ENCODE measurements around the gene CDK14.

The CDK14 gene

DNA sequence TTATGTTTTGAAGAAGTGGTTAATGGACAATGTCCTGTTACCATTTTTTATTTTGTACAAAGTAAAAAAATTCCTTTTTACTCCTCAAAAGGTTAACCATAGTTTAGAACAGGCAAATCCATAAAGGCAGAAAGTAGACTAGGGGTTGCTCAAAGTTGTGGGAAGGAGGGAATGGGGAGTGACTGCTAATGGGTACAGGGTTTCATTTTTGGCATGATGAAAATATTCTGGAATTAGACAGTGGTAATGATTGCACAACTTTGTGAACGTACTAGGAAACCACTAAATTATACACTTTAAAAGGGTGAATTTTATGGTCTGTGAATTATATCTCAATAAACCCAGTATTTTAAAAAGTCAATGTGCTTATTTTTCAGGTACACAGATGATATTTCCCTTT, 35.4 kb upstream of the CDK14 start:
- H3K4me3 ChIP-seq (ENCODE audit: low read length) = no peak overlapping the region
- no peak overlapping the region for H3K4me2 ChIP-seq (ENCODE audit: low read depth, low read length)
- no peaks in the 10 kb centered on the region for H3K4me1 ChIP-seq (ENCODE audit: low read length)
- H3K27me3 ChIP-seq (replicated peaks; ENCODE audit: insufficient read depth, low read length) = no peaks in the 10 kb centered on the region
- H3F3A ChIP-seq (ENCODE audit: insufficient read depth, low read length) = no peaks in the 10 kb centered on the region
- no peak for DNase-seq
- no peak overlapping the region for H3K27ac ChIP-seq (ENCODE audit: low read length)
- H4K20me1 ChIP-seq (ENCODE audit: insufficient read depth, low read length) = no peaks in the 10 kb centered on the region
- no peaks in the 10 kb centered on the region for H3K9me2 ChIP-seq (replicated peaks; ENCODE audit: insufficient read depth, low read length)
- no peak overlapping the region for H2AFZ ChIP-seq (ENCODE audit: low read length)
- TF ChIP-seq EZH2 (optimal IDR thresholded peaks at IDR 0.05; ENCODE audit: low read depth, low read length) = no peak
- TF ChIP-seq, protein P1, sequence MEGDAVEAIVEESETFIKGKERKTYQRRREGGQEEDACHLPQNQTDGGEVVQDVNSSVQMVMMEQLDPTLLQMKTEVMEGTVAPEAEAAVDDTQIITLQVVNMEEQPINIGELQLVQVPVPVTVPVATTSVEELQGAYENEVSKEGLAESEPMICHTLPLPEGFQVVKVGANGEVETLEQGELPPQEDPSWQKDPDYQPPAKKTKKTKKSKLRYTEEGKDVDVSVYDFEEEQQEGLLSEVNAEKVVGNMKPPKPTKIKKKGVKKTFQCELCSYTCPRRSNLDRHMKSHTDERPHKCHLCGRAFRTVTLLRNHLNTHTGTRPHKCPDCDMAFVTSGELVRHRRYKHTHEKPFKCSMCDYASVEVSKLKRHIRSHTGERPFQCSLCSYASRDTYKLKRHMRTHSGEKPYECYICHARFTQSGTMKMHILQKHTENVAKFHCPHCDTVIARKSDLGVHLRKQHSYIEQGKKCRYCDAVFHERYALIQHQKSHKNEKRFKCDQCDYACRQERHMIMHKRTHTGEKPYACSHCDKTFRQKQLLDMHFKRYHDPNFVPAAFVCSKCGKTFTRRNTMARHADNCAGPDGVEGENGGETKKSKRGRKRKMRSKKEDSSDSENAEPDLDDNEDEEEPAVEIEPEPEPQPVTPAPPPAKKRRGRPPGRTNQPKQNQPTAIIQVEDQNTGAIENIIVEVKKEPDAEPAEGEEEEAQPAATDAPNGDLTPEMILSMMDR (IDR thresholded peaks at IDR 0.05; ENCODE audit: low read length) = no peak
- no peaks in the 10 kb centered on the region for H3K36me3 ChIP-seq (replicated peaks; ENCODE audit: insufficient read depth, low read length)
- no peaks in the 10 kb centered on the region for H3K9me3 ChIP-seq (replicated peaks; ENCODE audit: insufficient read depth, low read length)
- no peak overlapping the region for H3K9ac ChIP-seq (ENCODE audit: low read length)
- H3K79me2 ChIP-seq (ENCODE audit: low read length) = no peaks in the 10 kb centered on the region

DNA sequence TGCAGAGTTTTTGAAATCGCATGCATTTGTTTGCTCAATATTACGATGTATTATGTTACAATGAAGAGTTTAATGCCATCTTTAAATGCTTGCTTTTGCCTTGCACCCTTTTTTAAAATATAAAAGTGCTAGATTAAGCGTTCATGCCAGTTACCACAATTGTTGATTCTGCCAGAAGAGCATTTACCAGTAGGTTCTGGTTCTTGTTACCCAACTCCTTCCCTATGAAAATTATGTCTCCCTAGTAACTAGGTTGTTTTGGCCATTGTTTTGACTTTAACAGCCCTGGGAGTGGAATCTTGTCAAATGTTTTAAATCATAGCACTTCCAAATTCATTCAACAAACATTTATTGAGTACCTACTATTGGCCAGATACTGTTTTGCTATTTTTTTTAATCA, 32.8 kb upstream of the CDK14 start:
- Histone ChIP-seq H2AFZ (ENCODE audit: low read length) (no peak overlapping the region), H4K20me1 (ENCODE audit: insufficient read depth, low read length) (no peaks in the 10 kb centered on the region), H3K4me3 (ENCODE audit: low read length) (no peak overlapping the region), H3K79me2 (ENCODE audit: low read length) (no peaks in the 10 kb centered on the region), H3K4me2 (ENCODE audit: low read depth, low read length) (no peak overlapping the region), H3K4me1 (ENCODE audit: low read length) (no peaks in the 10 kb centered on the region), H3K27ac (ENCODE audit: low read length) (no peak overlapping the region), H3K9me2 (replicated peaks; ENCODE audit: insufficient read depth, low read length) (no peaks in the 10 kb centered on the region), H3K36me3 (replicated peaks; ENCODE audit: insufficient read depth, low read length) (no peaks in the 10 kb centered on the region), H3K27me3 (replicated peaks; ENCODE audit: insufficient read depth, low read length) (no peaks in the 10 kb centered on the region), H3K9me3 (replicated peaks; ENCODE audit: insufficient read depth, low read length) (no peaks in the 10 kb centered on the region), H3F3A (ENCODE audit: insufficient read depth, low read length) (no peaks in the 10 kb centered on the region), H3K9ac (ENCODE audit: low read length) (no peak overlapping the region)
- no peak for TF ChIP-seq EZH2 (optimal IDR thresholded peaks at IDR 0.05; ENCODE audit: low read depth, low read length)
- TF ChIP-seq EZH2phosphoT487 (IDR thresholded peaks at IDR 0.05; ENCODE audit: low read length) = no peak
- TF ChIP-seq, protein P1 (IDR thresholded peaks at IDR 0.05; ENCODE audit: low read length) = no peak
- no peak for DNase-seq

DNA sequence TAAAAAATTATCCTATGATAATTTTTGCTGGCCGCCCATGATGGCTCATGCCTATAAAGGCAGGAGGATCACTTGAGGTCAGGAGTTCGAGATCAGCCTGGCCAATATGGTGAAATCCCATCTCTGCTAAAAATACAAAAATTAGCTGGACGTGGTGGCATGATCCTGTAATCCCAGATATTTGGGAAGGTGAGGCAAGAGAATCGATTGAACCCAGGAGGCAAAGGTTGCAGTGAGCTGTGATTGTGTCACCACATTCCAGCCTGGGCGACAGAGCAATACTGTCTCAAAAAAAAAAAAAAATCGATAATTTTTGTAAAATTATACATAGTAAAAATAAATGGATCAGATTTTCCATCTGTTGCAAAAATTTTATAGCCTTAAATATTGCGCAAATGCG, 31.7 kb upstream of the CDK14 start:
- DNase-seq = no peak
- H3K79me2 ChIP-seq (ENCODE audit: low read length) = no peaks in the 10 kb centered on the region

More for the DNA sequence above, 31.7 kb upstream of the CDK14 start:
- Histone ChIP-seq H2AFZ (ENCODE audit: low read length) (no peak overlapping the region), H3K27me3 (replicated peaks; ENCODE audit: insufficient read depth, low read length) (no peaks in the 10 kb centered on the region), H3F3A (ENCODE audit: insufficient read depth, low read length) (no peaks in the 10 kb centered on the region), H3K9ac (ENCODE audit: low read length) (no peak overlapping the region), H3K36me3 (replicated peaks; ENCODE audit: insufficient read depth, low read length) (no peaks in the 10 kb centered on the region), H3K4me3 (ENCODE audit: low read length) (no peak overlapping the region), H3K27ac (ENCODE audit: low read length) (no peak overlapping the region), H3K4me1 (ENCODE audit: low read length) (no peaks in the 10 kb centered on the region), H3K4me2 (ENCODE audit: low read depth, low read length) (no peak overlapping the region), H3K9me2 (replicated peaks; ENCODE audit: insufficient read depth, low read length) (no peaks in the 10 kb centered on the region), H4K20me1 (ENCODE audit: insufficient read depth, low read length) (no peaks in the 10 kb centered on the region), H3K9me3 (replicated peaks; ENCODE audit: insufficient read depth, low read length) (no peaks in the 10 kb centered on the region)
- no peak for TF ChIP-seq EZH2phosphoT487 (IDR thresholded peaks at IDR 0.05; ENCODE audit: low read length)
- TF ChIP-seq, protein P1 (IDR thresholded peaks at IDR 0.05; ENCODE audit: low read length) = no peak
- no peak for TF ChIP-seq EZH2 (optimal IDR thresholded peaks at IDR 0.05; ENCODE audit: low read depth, low read length)
